Endodermal cell (in vitro differentiated cells): Measurements from ENCODE around the gene PRG2. TPM values are rescaled to one million over a fixed set of nuclear protein-coding genes. Genes with fewer than 3 reads are reported as not detected.

Experiments
- DNase-seq: peaks from one replicate; pipeline ENCODE4 v3.0.0-alpha.2; 2017
- H3K27ac ChIP-seq: 2 replicates; pipeline ENCODE4 v1.5.1; 2013; ENCODE audit warnings: mild to moderate bottlenecking, low read depth, low read length, moderate library complexity
- H3K27me3 ChIP-seq: 2 replicates; pipeline ENCODE4 v1.6.1; 2013; ENCODE audit warnings: mild to moderate bottlenecking, low read length, moderate library complexity; ENCODE audit not compliant: insufficient read depth, control insufficient read depth, poor library complexity, severe bottlenecking
- H3K36me3 ChIP-seq: 2 replicates; pipeline ENCODE4 v1.7.0; 2013; ENCODE audit warnings: mild to moderate bottlenecking, low read length, moderate library complexity; ENCODE audit not compliant: control insufficient read depth, insufficient read depth
- H3K4me1 ChIP-seq: one replicate; pipeline ENCODE4 v1.7.0; 2013; ENCODE audit warnings: low read length; ENCODE audit not compliant: control insufficient read depth, insufficient read depth
- H3K4me3 ChIP-seq: 2 replicates; pipeline ENCODE4 v1.5.1; 2013; ENCODE audit warnings: mild to moderate bottlenecking, low read length, moderate library complexity
- H3K9ac ChIP-seq: 2 replicates; pipeline ENCODE4 v1.6.1; 2013; ENCODE audit warnings: mild to moderate bottlenecking, low read length, moderate library complexity; ENCODE audit not compliant: poor library complexity, severe bottlenecking; ENCODE audit errors: extremely low read depth
- H3K9me3 ChIP-seq: 2 replicates; pipeline ENCODE4 v1.6.1; 2013; ENCODE audit warnings: mild to moderate bottlenecking, low read length, moderate library complexity; ENCODE audit not compliant: control insufficient read depth
- H3K27ac Mint-ChIP-seq: 2 replicates; pipeline ENCODE4 v1.8.0; 2020; ENCODE audit warnings: mixed read lengths
- H3K27me3 Mint-ChIP-seq: 2 replicates; pipeline ENCODE4 v1.8.0; 2021; ENCODE audit warnings: mild to moderate bottlenecking, mixed read lengths; ENCODE audit not compliant: insufficient read depth
- H3K36me3 Mint-ChIP-seq: 2 replicates; pipeline ENCODE4 v1.8.0; 2020; ENCODE audit warnings: low read depth, mixed read lengths
- H3K4me1 Mint-ChIP-seq: 2 replicates; pipeline ENCODE4 v1.8.0; 2020; ENCODE audit warnings: mixed read lengths
- H3K4me3 Mint-ChIP-seq: 2 replicates; pipeline ENCODE4 v1.8.0; 2020; ENCODE audit warnings: mild to moderate bottlenecking, moderate library complexity, mixed read lengths
- H3K9me3 Mint-ChIP-seq: 2 replicates; pipeline ENCODE4 v1.8.0; 2020; ENCODE audit warnings: mild to moderate bottlenecking, mixed read lengths
- WGBS, 2 experiments: methylation state at CpG; one replicate each; pipeline versions ENCODE4 v1.1.5 to v1.1.7; 2013; ENCODE audit warnings: missing lambda C conversion rate in 2 of 2, mixed read lengths in 1 of 2; ENCODE audit not compliant: insufficient coverage in 1 of 2, insufficient read length in 1 of 2; 5-methylcytosine and 5-hydroxymethylcytosine counted together
- total RNA-seq, 2 donors: library from RNA; stranded (reverse); fragmentation: NEBNext Ultra II Directional in 1 of 2; extraction: Animal tissue kit (Norgen Biotek cat#: 25700) in 1 of 2; gene quantifications; 2 replicates in 1 of 2; 3 replicates in 1 of 2; pipeline ENCODE4 v1.2.1, GENCODE V29; 2021
- TF ChIP-seq, protein P1 (sequence below): fragments of 200-600 bp; sonication (generic); conservative IDR thresholded peaks from 2 replicates; pipeline ENCODE4 v1.5.0; 2021; ENCODE audit warnings: antibody characterized with exemption, mild to moderate bottlenecking

The PRG2 gene
- total RNA-seq, 2 donors from 2014 or later: 0.42 TPM; not detected in 1

DNA sequence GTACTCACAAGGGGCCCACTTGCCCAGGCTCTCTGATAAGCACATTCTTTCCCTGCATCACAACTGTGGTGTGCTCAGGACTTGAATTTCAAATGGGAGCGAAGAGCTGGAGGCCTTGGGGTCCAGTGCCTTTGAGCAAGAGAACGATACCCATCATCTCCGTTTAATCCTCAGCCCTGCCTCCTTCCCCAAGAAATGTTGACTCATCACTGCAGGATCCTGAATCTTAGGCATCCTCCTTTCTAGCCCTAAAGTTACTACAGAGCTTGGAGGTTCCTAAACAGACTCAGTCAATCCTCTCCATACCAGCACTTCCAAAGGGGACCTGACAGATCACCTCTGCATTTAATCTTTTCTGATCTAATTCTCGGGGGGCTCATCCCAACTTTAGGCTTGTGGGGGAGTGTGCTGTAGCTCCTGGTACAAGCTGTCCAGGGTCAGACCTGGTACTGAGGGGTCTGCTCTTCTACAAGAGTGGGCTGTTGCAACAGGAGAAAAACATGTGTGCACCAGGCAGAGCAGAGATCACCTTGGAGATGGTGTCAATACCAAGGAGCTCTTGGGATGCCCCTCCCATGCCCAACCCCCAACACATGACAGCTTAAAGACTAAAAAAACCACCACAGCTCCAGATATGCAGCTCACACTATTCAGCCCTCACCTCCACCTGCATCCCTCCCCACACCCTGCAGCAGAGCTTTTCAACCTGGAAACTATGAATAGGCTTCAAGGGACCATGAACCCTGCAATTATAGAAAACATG lies 3.9 kb upstream of the PRG2 start:
- Histone ChIP-seq H3K9ac (no peak overlapping the region), H3K4me3 (no peak overlapping the region), H3K27me3 (peaks cover 92% of the 10 kb centered on the region), H3K9me3 (no peaks in the 10 kb centered on the region), H3K4me1 (no peaks in the 10 kb centered on the region), H3K36me3 (no peaks in the 10 kb centered on the region), H3K27ac (no peak overlapping the region)
- no peaks in the 10 kb centered on the region for H3K4me1 Mint-ChIP-seq
- H3K27ac Mint-ChIP-seq: no peak overlapping the region
- no peaks in the 10 kb centered on the region for H3K9me3 Mint-ChIP-seq
- H3K27me3 Mint-ChIP-seq: peaks cover 45% of the 10 kb centered on the region
- no peaks in the 10 kb centered on the region for H3K36me3 Mint-ChIP-seq
- H3K4me3 Mint-ChIP-seq: no peak overlapping the region
- WGBS, 2 experiments: 79 to 84% methylated on average over 4 of the region's 4 CpGs
- TF ChIP-seq, protein P1, sequence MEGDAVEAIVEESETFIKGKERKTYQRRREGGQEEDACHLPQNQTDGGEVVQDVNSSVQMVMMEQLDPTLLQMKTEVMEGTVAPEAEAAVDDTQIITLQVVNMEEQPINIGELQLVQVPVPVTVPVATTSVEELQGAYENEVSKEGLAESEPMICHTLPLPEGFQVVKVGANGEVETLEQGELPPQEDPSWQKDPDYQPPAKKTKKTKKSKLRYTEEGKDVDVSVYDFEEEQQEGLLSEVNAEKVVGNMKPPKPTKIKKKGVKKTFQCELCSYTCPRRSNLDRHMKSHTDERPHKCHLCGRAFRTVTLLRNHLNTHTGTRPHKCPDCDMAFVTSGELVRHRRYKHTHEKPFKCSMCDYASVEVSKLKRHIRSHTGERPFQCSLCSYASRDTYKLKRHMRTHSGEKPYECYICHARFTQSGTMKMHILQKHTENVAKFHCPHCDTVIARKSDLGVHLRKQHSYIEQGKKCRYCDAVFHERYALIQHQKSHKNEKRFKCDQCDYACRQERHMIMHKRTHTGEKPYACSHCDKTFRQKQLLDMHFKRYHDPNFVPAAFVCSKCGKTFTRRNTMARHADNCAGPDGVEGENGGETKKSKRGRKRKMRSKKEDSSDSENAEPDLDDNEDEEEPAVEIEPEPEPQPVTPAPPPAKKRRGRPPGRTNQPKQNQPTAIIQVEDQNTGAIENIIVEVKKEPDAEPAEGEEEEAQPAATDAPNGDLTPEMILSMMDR: no peak
- no peak for DNase-seq

DNA sequence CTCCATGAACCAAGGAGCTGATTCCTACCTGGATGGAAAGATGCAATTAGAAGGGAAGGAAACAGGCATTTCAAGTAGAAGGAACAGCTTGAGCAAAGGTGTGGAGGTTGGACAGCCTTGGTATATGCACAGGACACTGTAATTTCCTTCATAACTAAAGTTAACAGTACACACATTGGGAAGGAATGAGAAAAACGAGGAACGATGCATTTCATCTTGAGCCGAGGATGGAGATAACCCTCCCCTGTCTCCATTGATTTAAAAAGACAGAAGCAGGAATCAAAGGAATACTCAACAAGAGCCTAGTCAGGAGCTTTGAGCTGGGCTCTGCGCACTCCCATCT lies 2.3 kb upstream of the PRG2 start:
- DNase-seq: no peak
- Mint-ChIP-seq H3K4me3 (no peak overlapping the region), H3K9me3 (no peaks in the 10 kb centered on the region), H3K4me1 (no peaks in the 10 kb centered on the region), H3K27ac (no peak overlapping the region), H3K36me3 (no peaks in the 10 kb centered on the region), H3K27me3 (peaks cover 57% of the 10 kb centered on the region)
- 88% methylated on average over 4 of the region's 4 CpGs; no CpG with 5 or more reads in 1 of the 2 experiments for WGBS, 2 experiments
- Histone ChIP-seq H3K27ac (no peak overlapping the region), H3K36me3 (no peaks in the 10 kb centered on the region), H3K9me3 (no peaks in the 10 kb centered on the region), H3K4me3 (no peak overlapping the region), H3K9ac (no peak overlapping the region), H3K27me3 (peaks cover 90% of the 10 kb centered on the region), H3K4me1 (no peaks in the 10 kb centered on the region)
- TF ChIP-seq, protein P1: no peak

DNA sequence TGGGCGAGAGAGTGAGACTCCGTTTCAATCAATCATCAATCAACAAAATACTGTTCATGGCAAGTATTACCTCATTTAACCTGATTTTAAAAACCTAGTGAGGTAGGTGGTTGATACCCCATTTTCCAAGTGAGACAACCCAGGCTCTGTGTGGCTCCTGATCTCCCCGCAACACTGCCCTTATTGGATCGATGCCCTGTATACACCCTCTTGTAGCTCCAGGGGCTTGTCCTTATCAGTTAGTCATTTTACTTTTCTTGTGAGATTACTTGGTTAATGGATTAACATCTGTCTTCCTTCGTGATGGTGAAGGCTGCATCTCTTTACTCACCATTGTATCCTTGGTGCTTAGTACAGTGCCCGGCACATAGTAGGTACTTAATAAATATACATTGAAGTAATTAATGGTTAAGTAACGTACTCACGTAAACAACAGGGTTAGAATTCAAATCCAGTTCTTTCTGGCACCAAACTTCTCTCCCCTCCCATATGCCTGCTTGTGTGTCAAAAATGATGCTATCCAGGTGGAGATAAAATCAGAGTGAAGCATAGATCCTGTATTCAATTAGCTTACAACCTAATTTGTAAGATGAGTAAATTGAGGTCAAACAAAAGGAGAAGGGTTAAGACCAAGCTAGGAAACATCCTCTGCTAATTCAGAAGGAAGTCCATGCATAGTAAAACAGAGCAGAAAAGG lies 1.8 kb upstream of the PRG2 start:
- Histone ChIP-seq H3K27ac (no peak overlapping the region), H3K4me3 (no peak overlapping the region), H3K36me3 (no peaks in the 10 kb centered on the region), H3K27me3 (peaks cover 90% of the 10 kb centered on the region), H3K9ac (no peak overlapping the region), H3K4me1 (no peaks in the 10 kb centered on the region), H3K9me3 (no peaks in the 10 kb centered on the region)
- Mint-ChIP-seq H3K27me3 (peaks cover 58% of the 10 kb centered on the region), H3K9me3 (no peaks in the 10 kb centered on the region), H3K4me3 (no peak overlapping the region), H3K4me1 (no peaks in the 10 kb centered on the region), H3K36me3 (no peaks in the 10 kb centered on the region), H3K27ac (no peak overlapping the region)
- 83 to 95% methylated on average over 4 to 8 of the region's 8 CpGs for WGBS, 2 experiments
- TF ChIP-seq, protein P1: no peak
- no peak for DNase-seq
